Aorta (tissue), 5 donors: ENCODE measurements around the gene MACROD2. TPM values are rescaled to one million over a fixed set of nuclear protein-coding genes. Genes with fewer than 3 reads are reported as not detected.

Experiments used
- ATAC-seq: fragments of 200-7000 bp; cut with Tn5 transposase; one replicate; pipeline ENCODE4 v1.9.1; 2022; ENCODE audit warnings: moderate library complexity; ENCODE audit not compliant: low FRiP score
- DNase-seq, 2 donors: peaks; one replicate each; pipeline ENCODE4 v3.0.0-alpha.2; 2020
- H3K27ac ChIP-seq, 2 donors: one replicate each; pipeline ENCODE4 v1.5.1; 2013; ENCODE audit warnings: low read length in 2 of 2, mild to moderate bottlenecking in 2 of 2, moderate library complexity in 2 of 2, control low read depth in 1 of 2, inconsistent platforms in 1 of 2, low read depth in 1 of 2
- H3K27me3 ChIP-seq, 2 donors: one replicate each; pipeline ENCODE4 v1.6.1; 2013; ENCODE audit warnings: control low read depth in 1 of 2, low read length in 1 of 2, mild to moderate bottlenecking in 1 of 2, moderate library complexity in 1 of 2; ENCODE audit not compliant: insufficient read depth in 2 of 2, control insufficient read depth in 1 of 2
- H3K36me3 ChIP-seq, 2 donors: one replicate each; pipeline ENCODE4 v1.6.1; 2013; ENCODE audit warnings: control low read depth in 1 of 2, low read length in 1 of 2, mild to moderate bottlenecking in 1 of 2; ENCODE audit not compliant: insufficient read depth in 2 of 2, control insufficient read depth in 1 of 2
- H3K4me1 ChIP-seq, 2 donors: one replicate each; pipeline ENCODE4 v1.6.1; 2013; ENCODE audit warnings: low read length in 2 of 2, control low read depth in 1 of 2, mild to moderate bottlenecking in 1 of 2, moderate library complexity in 1 of 2; ENCODE audit not compliant: insufficient read depth in 2 of 2, control insufficient read depth in 1 of 2
- H3K4me3 ChIP-seq, 2 donors: one replicate each; pipeline ENCODE4 v1.5.1; 2013; ENCODE audit warnings: low read length in 2 of 2, control low read depth in 1 of 2, mild to moderate bottlenecking in 1 of 2
- H3K9me3 ChIP-seq: one replicate; pipeline ENCODE4 v1.6.1; 2013; ENCODE audit warnings: mild to moderate bottlenecking, low read length; ENCODE audit not compliant: control insufficient read depth
- WGBS, 2 donors: extraction: QIAGEN DNeasy Blood & Tissue Kit; methylation state at CpG; one replicate each; pipeline ENCODE4 v1.1.7; 2013; 5-methylcytosine and 5-hydroxymethylcytosine counted together
- intact Hi-C, 2 donors: fragments of 100-400 bp; cut with DNase I; formaldehyde crosslinking; loops; one replicate each; pipeline versions ENCODE4 v1.14.2 to v1.15.0; 2022
- polyA plus RNA-seq, 2 donors: library from polyadenylated mRNA; stranded (reverse); fragments of 200-250 nt; gene quantifications; one replicate each; pipeline ENCODE4 v1.2.3, GENCODE V29; 2013
- total RNA-seq, 2 donors: library from RNA; stranded (reverse); fragmentation: NEBNext Ultra II Directional; extraction: Animal tissue kit (Norgen Biotek cat#: 25700); gene quantifications; one replicate each; pipeline ENCODE4 v1.2.1, GENCODE V29; 2021
- donor health status: healthy with polysubstance abuse.
- donor health status: Bipolar disorder and iron deficiency.
- donor health status: DM: no; HTN: no; CAD: no.
- donor health status: DM: no; HTN: no; CAD: no.
- donor health status: DM: yes; HTN: yes; CAD: no.

The MACROD2 gene
- total and polyA plus RNA-seq, 4 donors: 0.90 to 11.2 (median 4.8) TPM

GRCh38 chr20:14913896-14914620, 918.7 kb downstream of the MACROD2 start:
- H3K27ac ChIP-seq: peak overlapping the region in 1 of 2 donors; percentile 28
- intact Hi-C loops: no loop called here
- no peak for ATAC-seq

GRCh38 chr20:14914633-14915032, 919.3 kb downstream of the MACROD2 start:
- H3K27me3 ChIP-seq: no peaks in the 10 kb centered on the region
- 91 to 92% methylated on average over 2 of the region's 2 CpGs for WGBS, 2 donors
- H3K4me1 ChIP-seq: peaks cover 0 to 6% of the 10 kb centered on the region in 2 donors
- no peaks in the 10 kb centered on the region for H3K9me3 ChIP-seq
- no peak for DNase-seq
- no peak overlapping the region for H3K27ac ChIP-seq
- intact Hi-C loops: no loop called here
- no peaks in the 10 kb centered on the region for H3K36me3 ChIP-seq
- ATAC-seq: no peak
- no peak overlapping the region for H3K4me3 ChIP-seq

More at GRCh38 chr20:14913896-14914620, 918.7 kb downstream of the MACROD2 start:
- H3K4me3 ChIP-seq: no peak overlapping the region
- WGBS, 2 donors: 9 to 15% methylated on average over 6 of the region's 6 CpGs
- no peaks in the 10 kb centered on the region for H3K36me3 ChIP-seq
- DNase-seq: no peak
- H3K27me3 ChIP-seq: no peaks in the 10 kb centered on the region
- H3K9me3 ChIP-seq: no peaks in the 10 kb centered on the region
- H3K4me1 ChIP-seq: peaks cover 0 to 6% of the 10 kb centered on the region in 2 donors

GRCh38 chr20:14915356-14915755, 920.0 kb downstream of the MACROD2 start:
- H3K9me3 ChIP-seq: no peaks in the 10 kb centered on the region
- ATAC-seq: no peak
- DNase-seq: no peak
- no peaks in the 10 kb centered on the region for H3K27me3 ChIP-seq
- no peak overlapping the region for H3K27ac ChIP-seq
- intact Hi-C loops: no loop called here
- 8 to 9% methylated on average over 8 of the region's 8 CpGs for WGBS, 2 donors
- H3K4me1 ChIP-seq: peaks cover 0 to 6% of the 10 kb centered on the region in 2 donors
- no peaks in the 10 kb centered on the region for H3K36me3 ChIP-seq
- H3K4me3 ChIP-seq: no peak overlapping the region

GRCh38 chr20:14916360-14916920, 921.1 kb downstream of the MACROD2 start:
- peaks cover 0 to 6% of the 10 kb centered on the region in 2 donors for H3K4me1 ChIP-seq
- intact Hi-C loops: no loop called here
- ATAC-seq: no peak
- no peaks in the 10 kb centered on the region for H3K36me3 ChIP-seq
- H3K4me3 ChIP-seq: no peak overlapping the region
- no peaks in the 10 kb centered on the region for H3K27me3 ChIP-seq
- 86 to 92% methylated on average over 4 of the region's 4 CpGs for WGBS, 2 donors
- no peak for DNase-seq
- no peak overlapping the region for H3K27ac ChIP-seq
- no peaks in the 10 kb centered on the region for H3K9me3 ChIP-seq

GRCh38 chr20:14918281-14918680, 923.0 kb downstream of the MACROD2 start:
- Histone ChIP-seq H3K4me3 (no peak overlapping the region), H3K27ac (no peak overlapping the region), H3K4me1 (peaks cover 0 to 6% of the 10 kb centered on the region in 2 donors), H3K27me3 (no peaks in the 10 kb centered on the region), H3K9me3 (no peaks in the 10 kb centered on the region), H3K36me3 (no peaks in the 10 kb centered on the region)
- DNase-seq (no peak), ATAC-seq (no peak)
- intact Hi-C loops: no loop called here
- WGBS, 2 donors: 90 to 97% methylated on average over 1 of the region's 1 CpG

GRCh38 chr20:14918976-14919375, 923.7 kb downstream of the MACROD2 start:
- H3K9me3 ChIP-seq: no peaks in the 10 kb centered on the region
- H3K4me3 ChIP-seq: no peak overlapping the region
- intact Hi-C loops: no loop called here
- peaks cover 0 to 2% of the 10 kb centered on the region in 2 donors for H3K4me1 ChIP-seq
- H3K36me3 ChIP-seq: no peaks in the 10 kb centered on the region
- ATAC-seq: no peak
- DNase-seq: no peak
- 84 to 87% methylated on average over 3 of the region's 3 CpGs for WGBS, 2 donors
- H3K27ac ChIP-seq: no peak overlapping the region
- no peaks in the 10 kb centered on the region for H3K27me3 ChIP-seq

GRCh38 chr20:14919501-14920081, 924.3 kb downstream of the MACROD2 start:
- Histone ChIP-seq H3K27me3 (no peaks in the 10 kb centered on the region), H3K9me3 (no peaks in the 10 kb centered on the region), H3K4me1 (no peaks in the 10 kb centered on the region), H3K27ac (no peak overlapping the region), H3K4me3 (no peak overlapping the region), H3K36me3 (no peaks in the 10 kb centered on the region)
- ATAC-seq: no peak
- 21 to 22% methylated on average over 7 of the region's 7 CpGs for WGBS, 2 donors
- no peak for DNase-seq
- intact Hi-C loops: no loop called here

- ATAC-seq (no peak), DNase-seq (no peak)
- intact Hi-C loops: no loop called here
- Histone ChIP-seq H3K36me3 (no peaks in the 10 kb centered on the region), H3K9me3 (no peaks in the 10 kb centered on the region), H3K27ac (no peak overlapping the region), H3K4me3 (no peak overlapping the region), H3K27me3 (no peaks in the 10 kb centered on the region), H3K4me1 (no peaks in the 10 kb centered on the region)
- 53 to 61% methylated on average over 1 of the region's 1 CpG for WGBS, 2 donors
These were observed 926.2 kb downstream of the MACROD2 start for GRCh38 chr20:14921513-14921912.
